ENCODE measurements around the gene TOPORS.

Gene TOPORS

DNA sequence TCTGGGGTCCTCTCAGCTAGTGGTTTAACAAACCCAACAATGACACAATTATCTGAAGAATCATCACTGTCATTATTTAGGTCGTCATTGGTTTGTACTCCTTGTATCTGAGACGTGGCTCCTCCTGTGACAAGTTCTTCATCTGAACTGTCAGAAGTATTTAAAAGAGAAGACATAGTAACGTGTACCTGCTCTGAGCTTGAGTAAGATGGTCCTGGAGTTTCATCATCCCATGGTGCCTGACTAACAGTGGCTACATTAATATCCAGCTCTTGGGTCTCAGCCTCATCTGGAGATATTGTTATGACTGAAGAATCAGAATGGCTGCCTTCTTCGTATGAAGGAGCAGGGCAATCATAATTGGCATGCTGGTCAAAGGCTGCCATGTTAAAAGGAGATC, 9.3 kb downstream of the TOPORS start:
- no peak overlapping the region for H3K9ac ChIP-seq
- H2AFZ ChIP-seq, result no peak overlapping the region
- no peak overlapping the region for H3K4me3 ChIP-seq (ENCODE audit: low read depth, low read length)
- no peak overlapping the region for H3K4me2 ChIP-seq (ENCODE audit: low read length)
- TF ChIP-seq, protein P1, sequence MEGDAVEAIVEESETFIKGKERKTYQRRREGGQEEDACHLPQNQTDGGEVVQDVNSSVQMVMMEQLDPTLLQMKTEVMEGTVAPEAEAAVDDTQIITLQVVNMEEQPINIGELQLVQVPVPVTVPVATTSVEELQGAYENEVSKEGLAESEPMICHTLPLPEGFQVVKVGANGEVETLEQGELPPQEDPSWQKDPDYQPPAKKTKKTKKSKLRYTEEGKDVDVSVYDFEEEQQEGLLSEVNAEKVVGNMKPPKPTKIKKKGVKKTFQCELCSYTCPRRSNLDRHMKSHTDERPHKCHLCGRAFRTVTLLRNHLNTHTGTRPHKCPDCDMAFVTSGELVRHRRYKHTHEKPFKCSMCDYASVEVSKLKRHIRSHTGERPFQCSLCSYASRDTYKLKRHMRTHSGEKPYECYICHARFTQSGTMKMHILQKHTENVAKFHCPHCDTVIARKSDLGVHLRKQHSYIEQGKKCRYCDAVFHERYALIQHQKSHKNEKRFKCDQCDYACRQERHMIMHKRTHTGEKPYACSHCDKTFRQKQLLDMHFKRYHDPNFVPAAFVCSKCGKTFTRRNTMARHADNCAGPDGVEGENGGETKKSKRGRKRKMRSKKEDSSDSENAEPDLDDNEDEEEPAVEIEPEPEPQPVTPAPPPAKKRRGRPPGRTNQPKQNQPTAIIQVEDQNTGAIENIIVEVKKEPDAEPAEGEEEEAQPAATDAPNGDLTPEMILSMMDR (IDR thresholded peaks at IDR 0.05), result no peak
- H3K79me2 ChIP-seq, result peaks cover 3% of the 10 kb centered on the region
- H3K36me3 ChIP-seq (ENCODE audit: control insufficient read depth, insufficient read depth, low read length), result no peaks in the 10 kb centered on the region
- H3K27ac ChIP-seq, result no peak overlapping the region
- no peaks in the 10 kb centered on the region for H3K4me1 ChIP-seq
- no peaks in the 10 kb centered on the region for H3K9me3 ChIP-seq (ENCODE audit: control insufficient read depth, low read length)
- H3K27me3 ChIP-seq (ENCODE audit: control insufficient read depth, insufficient read depth, low read length), result no peaks in the 10 kb centered on the region

DNA sequence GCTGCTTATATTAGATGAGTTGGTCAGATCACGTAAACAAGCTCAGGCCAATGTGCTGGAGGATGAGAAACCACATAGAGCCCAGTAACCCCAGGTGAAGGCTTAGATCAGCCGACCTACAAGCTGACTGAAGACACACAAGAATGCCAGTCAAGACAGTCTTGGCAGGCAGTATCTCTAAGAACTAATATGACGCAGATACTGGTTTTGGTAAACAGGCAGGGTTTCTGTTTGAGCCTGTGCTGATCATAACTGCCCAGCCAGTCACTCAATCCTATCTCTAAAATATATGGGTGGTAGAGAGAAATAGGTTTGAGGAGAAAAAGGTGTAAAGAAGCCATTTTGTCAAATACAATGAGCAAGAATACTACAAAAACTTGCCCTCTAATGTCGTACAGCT, 18.6 kb downstream of the TOPORS start:
- no peak overlapping the region for H3K9ac ChIP-seq
- H2AFZ ChIP-seq, result no peak overlapping the region
- no peak overlapping the region for H3K4me2 ChIP-seq (ENCODE audit: low read length)
- TF ChIP-seq, protein P1 (IDR thresholded peaks at IDR 0.05), result no peak
- H3K27ac ChIP-seq, result no peak overlapping the region
- H3K27me3 ChIP-seq (ENCODE audit: control insufficient read depth, insufficient read depth, low read length), result no peaks in the 10 kb centered on the region
- no peaks in the 10 kb centered on the region for H3K79me2 ChIP-seq
- no peaks in the 10 kb centered on the region for H3K36me3 ChIP-seq (ENCODE audit: control insufficient read depth, insufficient read depth, low read length)
- no peaks in the 10 kb centered on the region for H3K9me3 ChIP-seq (ENCODE audit: control insufficient read depth, low read length)
- H3K4me1 ChIP-seq, result no peaks in the 10 kb centered on the region
- H3K4me3 ChIP-seq (ENCODE audit: low read depth, low read length), result no peak overlapping the region

DNA sequence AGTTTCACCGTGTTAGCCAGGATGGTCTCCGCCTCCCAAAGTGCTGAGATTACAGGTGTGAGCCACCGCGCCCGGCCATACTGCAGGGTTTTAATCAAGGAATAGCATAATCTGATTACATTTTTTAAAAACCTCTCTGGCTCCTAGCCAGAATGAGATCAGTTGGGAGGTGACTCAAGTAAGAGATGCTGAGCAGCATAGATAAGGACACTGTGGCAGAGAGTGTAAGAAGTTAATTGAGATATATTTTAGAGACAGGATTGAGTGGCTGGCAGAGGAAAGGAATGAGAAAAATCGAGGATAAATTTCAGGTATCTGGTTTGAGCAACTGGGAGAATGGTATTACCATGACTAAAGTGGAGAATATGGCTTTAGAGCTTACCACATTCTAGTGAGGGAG, 19.1 kb downstream of the TOPORS start:
- H3K27ac ChIP-seq, result no peak overlapping the region
- TF ChIP-seq, protein P1 (IDR thresholded peaks at IDR 0.05), result no peak
- no peak overlapping the region for H3K4me2 ChIP-seq (ENCODE audit: low read length)
- no peak overlapping the region for H3K9ac ChIP-seq
- no peak overlapping the region for H3K4me3 ChIP-seq (ENCODE audit: low read depth, low read length)
- H3K36me3 ChIP-seq (ENCODE audit: control insufficient read depth, insufficient read depth, low read length), result no peaks in the 10 kb centered on the region
- no peaks in the 10 kb centered on the region for H3K79me2 ChIP-seq
- H3K27me3 ChIP-seq (ENCODE audit: control insufficient read depth, insufficient read depth, low read length), result no peaks in the 10 kb centered on the region
- no peaks in the 10 kb centered on the region for H3K9me3 ChIP-seq (ENCODE audit: control insufficient read depth, low read length)
- H3K4me1 ChIP-seq, result no peaks in the 10 kb centered on the region
- H2AFZ ChIP-seq, result no peak overlapping the region

DNA sequence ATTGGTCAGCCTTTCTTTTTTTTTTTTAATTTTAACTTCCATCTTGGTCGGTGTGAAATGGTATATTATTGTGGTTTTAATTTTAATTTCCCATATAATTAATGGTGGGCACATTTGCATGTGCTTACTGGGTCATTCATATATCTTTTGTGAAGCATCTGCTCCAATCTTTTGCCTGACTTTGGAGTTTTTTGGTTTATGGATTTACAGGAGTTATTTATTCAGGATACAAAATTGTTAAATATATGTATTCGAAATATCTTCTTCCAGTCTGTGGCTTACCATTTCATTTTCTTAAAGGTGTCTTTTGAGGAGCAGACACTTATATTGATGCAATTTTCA, 25.7 kb downstream of the TOPORS start:
- Histone ChIP-seq H3K4me1 (no peaks in the 10 kb centered on the region), H3K4me2 (ENCODE audit: low read length) (peak overlapping the region; percentile 67), H3K9ac (no peak overlapping the region), H3K27me3 (ENCODE audit: control insufficient read depth, insufficient read depth, low read length) (no peaks in the 10 kb centered on the region), H3K36me3 (ENCODE audit: control insufficient read depth, insufficient read depth, low read length) (no peaks in the 10 kb centered on the region), H3K9me3 (ENCODE audit: control insufficient read depth, low read length) (no peaks in the 10 kb centered on the region), H3K79me2 (peaks cover 2% of the 10 kb centered on the region), H2AFZ (peak overlapping the region; percentile 76), H3K4me3 (ENCODE audit: low read depth, low read length) (peak overlapping the region; percentile 95), H3K27ac (peak overlapping the region; percentile 75)
- TF ChIP-seq, protein P1 (IDR thresholded peaks at IDR 0.05), result no peak

DNA sequence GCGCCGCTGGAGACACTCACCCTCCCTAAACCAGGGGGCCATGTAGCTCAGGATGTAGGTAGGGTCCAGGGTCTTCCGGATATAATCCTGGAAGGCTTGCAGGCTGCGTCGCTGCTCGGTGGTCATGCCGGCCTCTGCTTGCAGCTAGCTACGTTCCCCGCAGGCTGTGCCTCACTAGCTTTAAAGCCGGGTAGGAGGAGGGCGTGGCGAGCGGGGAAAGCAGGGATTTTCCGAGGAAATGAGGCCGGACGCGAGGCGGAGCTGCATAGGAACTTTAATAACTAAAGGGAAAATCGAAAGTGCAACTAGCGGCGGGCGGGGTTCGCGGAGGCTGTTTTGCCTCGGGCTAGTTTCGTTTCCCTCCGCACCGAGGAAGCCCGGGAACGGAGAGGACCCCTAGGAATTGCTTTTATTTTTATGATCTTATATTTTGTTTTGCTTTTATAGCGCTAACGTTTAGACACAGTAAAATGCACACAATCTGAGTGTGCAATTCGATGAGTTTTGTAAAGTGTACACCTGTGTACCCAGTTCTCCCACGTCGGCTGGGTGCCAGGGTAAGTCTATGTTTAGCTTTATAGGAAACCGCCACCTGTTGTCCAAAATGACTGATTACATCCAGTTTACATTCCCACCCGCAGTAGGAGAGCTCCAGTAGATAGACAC, 26.2 kb downstream of the TOPORS start, which contains the start of gene RIGI:
TSS of gene RIGI (minus strand) at position 156 of the 666 bp plus-strand sequence. CDS start at position 126, 30 bp downstream.
- Histone ChIP-seq H3K4me2 (ENCODE audit: low read length) (peak within 1 kb of the TSS; percentile 67), H3K4me1 (no peaks in the 10 kb centered on the region), H3K27me3 (ENCODE audit: control insufficient read depth, insufficient read depth, low read length) (no peaks in the 10 kb centered on the region), H3K9ac (no peak within 1 kb of the TSS), H2AFZ (peak within 1 kb of the TSS; percentile 76), H3K36me3 (ENCODE audit: control insufficient read depth, insufficient read depth, low read length) (no peaks in the 10 kb centered on the region), H3K79me2 (peaks cover 2% of the 10 kb centered on the region), H3K9me3 (ENCODE audit: control insufficient read depth, low read length) (no peaks in the 10 kb centered on the region), H3K4me3 (ENCODE audit: low read depth, low read length) (peak within 1 kb of the TSS; percentile 95), H3K27ac (peak within 1 kb of the TSS; percentile 75)
- TF ChIP-seq, protein P1 (IDR thresholded peaks at IDR 0.05), result peak; percentile 13

All from parathyroid adenoma (tissue), 2 donors.